ENCODE measurements around the gene ASTN1. TPM values are rescaled to one million over a fixed set of nuclear protein-coding genes. Genes with fewer than 3 reads are reported as not detected.

Gene ASTN1
- polyA plus RNA-seq, 1 of the 3 experiments (the other 2 are of a cell fraction), result 0.13 TPM

DNA sequence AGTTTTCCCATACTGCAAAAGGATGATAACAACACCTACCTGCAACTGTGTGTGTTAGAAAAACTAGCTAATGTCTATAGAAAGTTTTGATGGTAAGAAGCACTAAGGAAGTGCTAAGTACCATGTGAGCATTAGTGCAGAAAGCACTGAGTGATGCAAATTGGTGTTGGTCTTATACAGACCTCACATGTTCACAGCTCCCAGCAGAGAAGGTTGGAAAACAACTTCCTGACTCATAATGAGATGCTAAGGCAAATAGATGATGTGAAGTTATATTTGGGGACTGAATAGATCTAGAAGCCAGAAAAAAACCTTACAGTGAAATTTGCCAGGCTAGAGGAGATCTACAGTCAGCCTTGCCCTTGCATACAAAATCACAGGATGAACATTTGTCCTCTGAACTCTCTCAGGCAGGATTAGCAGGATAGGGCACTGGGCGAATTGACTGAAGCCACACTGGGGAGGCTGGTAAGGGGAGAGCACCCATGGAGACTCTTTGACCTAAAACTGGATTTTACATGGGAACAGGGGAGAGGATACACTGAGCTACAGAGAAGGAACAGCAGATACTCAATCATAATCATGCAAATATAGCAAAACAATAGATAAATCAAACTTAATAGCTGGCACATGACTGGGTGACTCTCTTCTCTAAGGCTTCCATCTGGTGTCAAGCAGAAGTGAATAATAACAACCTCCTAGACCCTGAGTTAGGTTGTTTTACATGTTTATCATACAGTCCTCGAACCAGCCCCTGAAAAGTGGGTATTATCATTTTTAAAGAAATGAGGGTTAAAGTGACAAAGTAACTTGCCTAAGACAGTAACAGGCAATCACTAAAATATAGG lies 61.3 kb downstream of the ASTN1 start:
- H3K9me3 ChIP-seq, result no peaks in the 10 kb centered on the region
- TF ChIP-seq, protein P1, sequence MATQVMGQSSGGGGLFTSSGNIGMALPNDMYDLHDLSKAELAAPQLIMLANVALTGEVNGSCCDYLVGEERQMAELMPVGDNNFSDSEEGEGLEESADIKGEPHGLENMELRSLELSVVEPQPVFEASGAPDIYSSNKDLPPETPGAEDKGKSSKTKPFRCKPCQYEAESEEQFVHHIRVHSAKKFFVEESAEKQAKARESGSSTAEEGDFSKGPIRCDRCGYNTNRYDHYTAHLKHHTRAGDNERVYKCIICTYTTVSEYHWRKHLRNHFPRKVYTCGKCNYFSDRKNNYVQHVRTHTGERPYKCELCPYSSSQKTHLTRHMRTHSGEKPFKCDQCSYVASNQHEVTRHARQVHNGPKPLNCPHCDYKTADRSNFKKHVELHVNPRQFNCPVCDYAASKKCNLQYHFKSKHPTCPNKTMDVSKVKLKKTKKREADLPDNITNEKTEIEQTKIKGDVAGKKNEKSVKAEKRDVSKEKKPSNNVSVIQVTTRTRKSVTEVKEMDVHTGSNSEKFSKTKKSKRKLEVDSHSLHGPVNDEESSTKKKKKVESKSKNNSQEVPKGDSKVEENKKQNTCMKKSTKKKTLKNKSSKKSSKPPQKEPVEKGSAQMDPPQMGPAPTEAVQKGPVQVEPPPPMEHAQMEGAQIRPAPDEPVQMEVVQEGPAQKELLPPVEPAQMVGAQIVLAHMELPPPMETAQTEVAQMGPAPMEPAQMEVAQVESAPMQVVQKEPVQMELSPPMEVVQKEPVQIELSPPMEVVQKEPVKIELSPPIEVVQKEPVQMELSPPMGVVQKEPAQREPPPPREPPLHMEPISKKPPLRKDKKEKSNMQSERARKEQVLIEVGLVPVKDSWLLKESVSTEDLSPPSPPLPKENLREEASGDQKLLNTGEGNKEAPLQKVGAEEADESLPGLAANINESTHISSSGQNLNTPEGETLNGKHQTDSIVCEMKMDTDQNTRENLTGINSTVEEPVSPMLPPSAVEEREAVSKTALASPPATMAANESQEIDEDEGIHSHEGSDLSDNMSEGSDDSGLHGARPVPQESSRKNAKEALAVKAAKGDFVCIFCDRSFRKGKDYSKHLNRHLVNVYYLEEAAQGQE (IDR thresholded peaks at IDR 0.05; ENCODE audit: low read depth, low read length), result no peak
- TF ChIP-seq, protein P2, sequence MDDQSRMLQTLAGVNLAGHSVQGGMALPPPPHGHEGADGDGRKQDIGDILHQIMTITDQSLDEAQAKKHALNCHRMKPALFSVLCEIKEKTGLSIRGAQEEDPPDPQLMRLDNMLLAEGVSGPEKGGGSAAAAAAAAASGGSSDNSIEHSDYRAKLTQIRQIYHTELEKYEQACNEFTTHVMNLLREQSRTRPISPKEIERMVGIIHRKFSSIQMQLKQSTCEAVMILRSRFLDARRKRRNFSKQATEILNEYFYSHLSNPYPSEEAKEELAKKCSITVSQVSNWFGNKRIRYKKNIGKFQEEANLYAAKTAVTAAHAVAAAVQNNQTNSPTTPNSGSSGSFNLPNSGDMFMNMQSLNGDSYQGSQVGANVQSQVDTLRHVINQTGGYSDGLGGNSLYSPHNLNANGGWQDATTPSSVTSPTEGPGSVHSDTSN (IDR thresholded peaks at IDR 0.05), result no peak
- TF ChIP-seq SMC3 (IDR thresholded peaks at IDR 0.05; ENCODE audit: low read depth, low read length) (no peak), EP300 (IDR thresholded peaks at IDR 0.05; ENCODE audit: borderline replicate concordance in 1 of 2, low read depth in 1 of 2, low read length in 1 of 2) (no peak), FOSL2 (IDR thresholded peaks at IDR 0.05; ENCODE audit: borderline replicate concordance, low read depth) (no peak), SIN3A (IDR thresholded peaks at IDR 0.05; ENCODE audit: borderline replicate concordance, low read depth, low read length) (no peak), RFX5 (IDR thresholded peaks at IDR 0.05; ENCODE audit: low read length) (no peak), FOXM1 (IDR thresholded peaks at IDR 0.05; ENCODE audit: low read depth) (no peak), MEF2A (IDR thresholded peaks at IDR 0.05; ENCODE audit: borderline replicate concordance, low read depth) (no peak), TAF1 (IDR thresholded peaks at IDR 0.05; ENCODE audit: borderline replicate concordance, low read depth, low read length) (no peak), EZH2phosphoT487 (IDR thresholded peaks at IDR 0.05; ENCODE audit: borderline replicate concordance, low read depth) (no peak), NRF1 (IDR thresholded peaks at IDR 0.05; ENCODE audit: low read depth, low read length) (no peak), RXRA (IDR thresholded peaks at IDR 0.05; ENCODE audit: borderline replicate concordance, low read depth) (no peak), POLR2AphosphoS5 (IDR thresholded peaks at IDR 0.05; ENCODE audit: low read depth, low read length) (no peak), MXI1 (IDR thresholded peaks at IDR 0.05; ENCODE audit: low read depth, low read length) (no peak)
- TF ChIP-seq, protein P3, sequence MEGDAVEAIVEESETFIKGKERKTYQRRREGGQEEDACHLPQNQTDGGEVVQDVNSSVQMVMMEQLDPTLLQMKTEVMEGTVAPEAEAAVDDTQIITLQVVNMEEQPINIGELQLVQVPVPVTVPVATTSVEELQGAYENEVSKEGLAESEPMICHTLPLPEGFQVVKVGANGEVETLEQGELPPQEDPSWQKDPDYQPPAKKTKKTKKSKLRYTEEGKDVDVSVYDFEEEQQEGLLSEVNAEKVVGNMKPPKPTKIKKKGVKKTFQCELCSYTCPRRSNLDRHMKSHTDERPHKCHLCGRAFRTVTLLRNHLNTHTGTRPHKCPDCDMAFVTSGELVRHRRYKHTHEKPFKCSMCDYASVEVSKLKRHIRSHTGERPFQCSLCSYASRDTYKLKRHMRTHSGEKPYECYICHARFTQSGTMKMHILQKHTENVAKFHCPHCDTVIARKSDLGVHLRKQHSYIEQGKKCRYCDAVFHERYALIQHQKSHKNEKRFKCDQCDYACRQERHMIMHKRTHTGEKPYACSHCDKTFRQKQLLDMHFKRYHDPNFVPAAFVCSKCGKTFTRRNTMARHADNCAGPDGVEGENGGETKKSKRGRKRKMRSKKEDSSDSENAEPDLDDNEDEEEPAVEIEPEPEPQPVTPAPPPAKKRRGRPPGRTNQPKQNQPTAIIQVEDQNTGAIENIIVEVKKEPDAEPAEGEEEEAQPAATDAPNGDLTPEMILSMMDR (IDR thresholded peaks at IDR 0.05), result no peak
- TF ChIP-seq, protein P4, sequence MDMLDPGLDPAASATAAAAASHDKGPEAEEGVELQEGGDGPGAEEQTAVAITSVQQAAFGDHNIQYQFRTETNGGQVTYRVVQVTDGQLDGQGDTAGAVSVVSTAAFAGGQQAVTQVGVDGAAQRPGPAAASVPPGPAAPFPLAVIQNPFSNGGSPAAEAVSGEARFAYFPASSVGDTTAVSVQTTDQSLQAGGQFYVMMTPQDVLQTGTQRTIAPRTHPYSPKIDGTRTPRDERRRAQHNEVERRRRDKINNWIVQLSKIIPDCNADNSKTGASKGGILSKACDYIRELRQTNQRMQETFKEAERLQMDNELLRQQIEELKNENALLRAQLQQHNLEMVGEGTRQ (IDR thresholded peaks at IDR 0.05; ENCODE audit: borderline replicate concordance, low read depth, low read length), result no peak
- H3K4me1 ChIP-seq (ENCODE audit: control insufficient read depth in 1 of 2, insufficient read depth in 2 of 2, low read depth in 1 of 2, low read length in 1 of 2), result peaks cover 0 to 3% of the 10 kb centered on the region in 2 experiments; a peak in 2 of 4 replicates
- no peaks in the 10 kb centered on the region for H3K9me2 ChIP-seq
- H3K9ac ChIP-seq, result no peak overlapping the region
- no peaks in the 10 kb centered on the region for H3K36me3 ChIP-seq (replicated peaks in 1 of 2; ENCODE audit: control insufficient read depth in 1 of 2, insufficient read depth in 2 of 2, low read length in 1 of 2)
- DNase-seq, result no peak
- H3K4me3 ChIP-seq (ENCODE audit: low read depth in 2 of 2, low read length in 1 of 2), result no peak overlapping the region
- no peak overlapping the region for H3K4me2 ChIP-seq
- ChIA-PET POLR2A (no interaction called here), CTCF (no interaction called here)
- no peaks in the 10 kb centered on the region for H3K79me2 ChIP-seq (ENCODE audit: insufficient read depth)
- WGBS (ENCODE audit: low lambda C conversion rate), result 7% methylated on average over 2 of the region's 2 CpGs
- no peak overlapping the region for H2AFZ ChIP-seq (ENCODE audit: low read depth)
- H3K27me3 ChIP-seq (ENCODE audit: insufficient read depth), result no peaks in the 10 kb centered on the region
- no peak overlapping the region for H3K27ac ChIP-seq (ENCODE audit: low read depth in 2 of 2, low read length in 1 of 2)
- no peaks in the 10 kb centered on the region for H4K20me1 ChIP-seq (ENCODE audit: insufficient read depth)
- H3F3A ChIP-seq (replicated peaks; ENCODE audit: insufficient read depth), result no peaks in the 10 kb centered on the region
